Brain pericyte (primary cell): ENCODE results near the gene DCP1B.

ENCODE experiments used
- DNase-seq: peaks from one replicate; pipeline ENCODE4 v3.0.0-alpha.2; 2012; ENCODE audit warnings: low read depth, low spot score

The DCP1B gene

GRCh38 chr12:1896964-1897363 lies 107.3 kb downstream of the DCP1B start:
- DNase-seq, result no peak
